GM13977 (cell line): Measurements from ENCODE around the gene PLD3.

Experiments used
- DNase-seq: peaks from one replicate; pipeline ENCODE4 v3.0.0; 2012; ENCODE audit warnings: low spot score
- CTCF ChIP-seq: IDR thresholded peaks from 2 replicates; pipeline ENCODE4 v1.5.1; 2012; ENCODE audit warnings: mild to moderate bottlenecking, control low read depth; ENCODE audit not compliant: insufficient read depth; ENCODE audit errors: extremely low read depth, missing control alignments
- in situ Hi-C: fragments of 300-500 bp; cut with MboI; formaldehyde crosslinking; loops from one replicate; pipeline ENCODE4 v1.12.0; 2022; ENCODE audit warnings: low sequenced_read_pairs, low pct_unique_long_range_greater_than_20kb, mixed read lengths, inconsistent platforms; ENCODE audit not compliant: unreplicated experiment

PLD3 gene

GRCh38 chr19:40420766-40421765 lies 72.6 kb downstream of the PLD3 start:
- TF ChIP-seq CTCF: peak; percentile 89
- in situ Hi-C loops: no loop called here
- peak; percentile 80 for DNase-seq

- DNase-seq: no peak
- in situ Hi-C loops: no loop called here
- TF ChIP-seq CTCF: no peak
Measured at GRCh38 chr19:40421993-40422747, 73.7 kb downstream of the PLD3 start.

- DNase-seq: no peak
- in situ Hi-C loops: no loop called here
- no peak for TF ChIP-seq CTCF
Measured at GRCh38 chr19:40422748-40423566, 74.5 kb downstream of the PLD3 start.

GRCh38 chr19:40423938-40424337 lies 75.4 kb downstream of the PLD3 start:
- peak; percentile 1 for TF ChIP-seq CTCF
- in situ Hi-C loops: no loop called here
- DNase-seq: no peak

- in situ Hi-C loops: no loop called here
- no peak for TF ChIP-seq CTCF
- DNase-seq: no peak
Measured at GRCh38 chr19:40424637-40425449, 76.3 kb downstream of the PLD3 start.
